ENCODE data around the gene PPP1R14D. TPM values are rescaled to one million over a fixed set of nuclear protein-coding genes. Genes with fewer than 3 reads are reported as not detected.

Gene PPP1R14D
- total and polyA plus RNA-seq, 2 donors (not counting 3 experiments of a cell fraction or from before 2014, with no cell fraction given): not detected

- no peaks in the 10 kb centered on the region for H3K79me2 ChIP-seq (ENCODE audit: control insufficient read depth, insufficient read depth, low read length)
- peak; percentile 41 for DNase-seq (ENCODE audit: low read depth, low spot score)
- BruUV-seq (replicated peaks): no TSS peak
- H3K9me3 ChIP-seq (replicated peaks; ENCODE audit: control insufficient read depth, insufficient read depth, low read length): no peaks in the 10 kb centered on the region
- dilution Hi-C loops (cut with MboI; ENCODE audit: extremely low pct_ligation_motif_present, low sequenced_read_pairs) (no loop called here), intact Hi-C loops (cut with micrococcal nuclease) (loop anchor here (1.0 to 2.0 kb wide), 4 partner anchors 13 to 39 kb away; partner anchors contain the start of genes DNAJC17, RMDN3 and ZFYVE19)
- peak overlapping the region; percentile 46 for H3K27ac ChIP-seq (ENCODE audit: insufficient read depth, low read depth, low read length)
- peaks cover 0 to 7% of the 10 kb centered on the region in 2 experiments for H3K36me3 ChIP-seq (ENCODE audit: control insufficient read depth in 2 of 2, extremely low read depth in 1 of 2, insufficient read depth in 2 of 2, low read length in 2 of 2)
- TF ChIP-seq CTCF (IDR thresholded peaks at IDR 0.05; ENCODE audit: extremely low read depth in 1 of 2, insufficient read depth in 1 of 2, low read depth in 1 of 2, low read length in 2 of 2): peak; percentile 21 to 25
- TF ChIP-seq EZH2 (IDR thresholded peaks at IDR 0.05; ENCODE audit: borderline replicate concordance, low read depth, low read length, severe bottlenecking): no peak
- no peak for TF ChIP-seq POLR2A (IDR thresholded peaks at IDR 0.05; ENCODE audit: low read depth, low read length)
- TF ChIP-seq POLR2AphosphoS5 (IDR thresholded peaks at IDR 0.05; ENCODE audit: insufficient read depth, low read depth, low read length): no peak
- POLR2A ChIA-PET: interaction anchor here (0.8 kb wide), 1 partner anchor 22 kb away, joined by 6 read pairs; no protein-coding TSS in a partner anchor
- no peaks in the 10 kb centered on the region for H3K9me1 ChIP-seq (replicated peaks; ENCODE audit: control insufficient read depth, extremely low read depth, insufficient read depth, low read length)
- H3K9ac ChIP-seq (replicated peaks; ENCODE audit: extremely low read depth, insufficient read depth, low read length): peak overlapping the region; percentile 24
- peak; percentile 77 for FAIRE-seq
- peak overlapping the region; percentile 57 for H3K4me2 ChIP-seq (ENCODE audit: insufficient read depth, low read length)
- H3K4me1 ChIP-seq (ENCODE audit: control insufficient read depth, extremely low read depth, insufficient read depth, low read length): peaks cover 35% of the 10 kb centered on the region
- no peaks in the 10 kb centered on the region for H4K20me1 ChIP-seq (replicated peaks; ENCODE audit: control insufficient read depth, extremely low read depth, insufficient read depth, low read length)
- H3K4me3 ChIP-seq (replicated peaks in 1 of 3; ENCODE audit: insufficient read depth in 1 of 3, low read depth in 1 of 3, low read length in 3 of 3): no peak overlapping the region
- H2AFZ ChIP-seq (ENCODE audit: low read depth, low read length): peak overlapping the region; percentile 57
- CTCF ChIA-PET: interaction anchor here (0.8 to 2.7 kb wide), 10 partner anchors 10 to 335 kb away, joined by 3 to 22 read pairs (median 6); partner anchors contain the start of gene VPS18
- no peaks in the 10 kb centered on the region for H3K27me3 ChIP-seq (ENCODE audit: control insufficient read depth in 2 of 2, insufficient read depth in 2 of 2, low read length in 2 of 2)
Observed at GRCh38 chr15:40768521-40769273, 59.8 kb downstream of the PPP1R14D start.

All from endothelial cell of umbilical vein (primary cell).